Keratinocyte (primary cell): ENCODE measurements around the gene UBASH3B. TPM values are rescaled to one million over a fixed set of nuclear protein-coding genes. Genes with fewer than 3 reads are reported as not detected.

ENCODE experiments used
- DNase-seq: peaks from one replicate; pipeline ENCODE4 v3.0.0-alpha.2; 2011; ENCODE audit warnings: low read depth, missing footprints, low spot score
- FAIRE-seq: peaks from 2 replicates; lab custom pipeline; 2011; peaks lifted over from hg19 to GRCh38; lab: Jason Lieb, UNC
- H2AFZ ChIP-seq: 2 replicates; pipeline ENCODE4 v1.6.0; 2012; ENCODE audit warnings: low read length, control low read depth, inconsistent platforms; ENCODE audit not compliant: control insufficient read depth
- H3K27ac ChIP-seq: 2 replicates; pipeline ENCODE4 v1.5.1; 2011; ENCODE audit warnings: low read length; ENCODE audit not compliant: control insufficient read depth, insufficient read depth
- H3K27me3 ChIP-seq: 3 replicates; pipeline ENCODE4 v1.6.0; 2011; ENCODE audit warnings: low read length; ENCODE audit not compliant: control insufficient read depth, insufficient read depth; ENCODE audit errors: extremely low read depth
- H3K36me3 ChIP-seq, 2 experiments: 2 replicates in 1 of 2; 3 replicates in 1 of 2; pipeline ENCODE4 v1.5.1; 2011; ENCODE audit warnings: low read length in 2 of 2, mild to moderate bottlenecking in 1 of 2; ENCODE audit not compliant: control insufficient read depth in 2 of 2, insufficient read depth in 2 of 2; ENCODE audit errors: extremely low read depth in 1 of 2
- H3K4me1 ChIP-seq: 3 replicates; pipeline ENCODE4 v1.5.1; 2011; ENCODE audit warnings: low read length; ENCODE audit not compliant: control insufficient read depth, insufficient read depth; ENCODE audit errors: extremely low read depth
- H3K4me2 ChIP-seq: 3 replicates; pipeline ENCODE4 v1.6.0; 2011; ENCODE audit warnings: low read depth, low read length; ENCODE audit not compliant: control insufficient read depth, insufficient read depth; ENCODE audit errors: extremely low read depth
- H3K4me3 ChIP-seq, 3 experiments: fragments of 200-600 bp in 1 of 3; sonication (generic) in 1 of 3; 2 replicates in 2 of 3; 3 replicates in 1 of 3; pipeline ENCODE4 v1.5.1; 2011 to 2016; ENCODE audit warnings: low read length in 3 of 3, mild to moderate bottlenecking in 3 of 3, control low read depth in 2 of 3, inconsistent platforms in 1 of 3, low read depth in 1 of 3, mixed read lengths in 1 of 3, mixed run types in 1 of 3, moderate library complexity in 1 of 3; ENCODE audit not compliant: control insufficient read depth in 2 of 3, insufficient read depth in 2 of 3; ENCODE audit errors: extremely low read depth in 1 of 3
- H3K79me2 ChIP-seq: 2 replicates; pipeline ENCODE4 v1.6.0; 2012; ENCODE audit warnings: low read length; ENCODE audit not compliant: control insufficient read depth, insufficient read depth
- H3K9ac ChIP-seq: 3 replicates; pipeline ENCODE4 v1.6.0; 2011; ENCODE audit warnings: low read length; ENCODE audit not compliant: control insufficient read depth, insufficient read depth; ENCODE audit errors: extremely low read depth
- H3K9me1 ChIP-seq: 3 replicates; pipeline ENCODE4 v1.6.0; 2011; ENCODE audit warnings: low read length; ENCODE audit not compliant: control insufficient read depth, insufficient read depth; ENCODE audit errors: extremely low read depth
- H3K9me3 ChIP-seq: 2 replicates; pipeline ENCODE4 v1.5.1; 2012; ENCODE audit warnings: low read depth, low read length; ENCODE audit not compliant: control insufficient read depth
- H4K20me1 ChIP-seq: 3 replicates; pipeline ENCODE4 v1.6.0; 2011; ENCODE audit warnings: low read length; ENCODE audit not compliant: control insufficient read depth, insufficient read depth; ENCODE audit errors: extremely low read depth
- EZH2 ChIP-seq: IDR thresholded peaks from one replicate; pipeline ENCODE4 v1.6.1; 2012; ENCODE audit warnings: inconsistent platforms, mild to moderate bottlenecking, low read length, moderate library complexity
- dilution Hi-C: fragments of 300-500 bp; cut with MboI; formaldehyde crosslinking; loops from one replicate; pipeline ENCODE4 v1.7.0; 2020; ENCODE audit warnings: low sequenced_read_pairs; ENCODE audit not compliant: extremely low pct_ligation_motif_present
- polyA plus RNA-seq, 5 experiments: library from polyadenylated mRNA; depleted of rRNA in 3 of 5; stranded (reverse) in 3 of 5; stranded (forward) in 1 of 5; unstranded in 1 of 5; fragments of >200 nt; gene quantifications; 1 replicate in 1 of 5; 2 replicates in 3 of 5; 3 replicates in 1 of 5; pipeline versions ENCODE4 v1.2.1 to v1.2.3, GENCODE V29; 2011 to 2012; ENCODE audit warnings: missing spikeins in 2 of 5, low read depth in 1 of 5, low replicate concordance in 1 of 5
- TF ChIP-seq, protein P1 (sequence below), 3 experiments: IDR thresholded peaks in 1 of 3; conservative IDR thresholded peaks in 1 of 3; optimal IDR thresholded peaks in 1 of 3; 2 replicates in 2 of 3; 3 replicates in 1 of 3; pipeline versions ENCODE3 to v1.5.1; 2011; ENCODE audit warnings: low read length in 3 of 3, mild to moderate bottlenecking in 3 of 3, moderate library complexity in 2 of 3, control low read depth in 1 of 3, inconsistent platforms in 1 of 3; ENCODE audit not compliant: insufficient read depth in 2 of 3; ENCODE audit errors: extremely low read depth in 1 of 3

The UBASH3B gene
- polyA plus RNA-seq, 1 donor (not counting 4 experiments of a cell fraction or from before 2014, with no cell fraction given), result 25.0 TPM

DNA sequence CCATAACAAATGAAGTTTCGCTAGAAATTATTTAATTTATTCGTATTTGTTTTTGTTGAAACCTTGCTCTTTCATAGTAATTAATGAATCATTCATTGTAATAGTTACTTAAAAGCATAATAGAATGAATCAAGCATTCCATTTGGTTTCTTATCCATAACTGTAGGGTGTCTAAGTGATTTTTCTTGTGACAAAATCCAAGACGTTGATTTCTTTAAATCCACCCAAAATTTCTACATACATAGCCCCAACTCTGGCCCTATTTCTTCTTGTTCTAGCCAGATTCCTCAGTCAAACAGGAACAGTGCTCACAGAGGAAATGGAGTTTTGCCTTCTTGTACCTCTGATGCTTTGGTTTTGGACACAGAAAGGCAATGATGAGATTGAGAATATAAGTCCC lies 25.5 kb downstream of the UBASH3B start:
- H3K9me1 ChIP-seq, result peaks cover 2% of the 10 kb centered on the region
- TF ChIP-seq EZH2, result no peak
- TF ChIP-seq, protein P1, sequence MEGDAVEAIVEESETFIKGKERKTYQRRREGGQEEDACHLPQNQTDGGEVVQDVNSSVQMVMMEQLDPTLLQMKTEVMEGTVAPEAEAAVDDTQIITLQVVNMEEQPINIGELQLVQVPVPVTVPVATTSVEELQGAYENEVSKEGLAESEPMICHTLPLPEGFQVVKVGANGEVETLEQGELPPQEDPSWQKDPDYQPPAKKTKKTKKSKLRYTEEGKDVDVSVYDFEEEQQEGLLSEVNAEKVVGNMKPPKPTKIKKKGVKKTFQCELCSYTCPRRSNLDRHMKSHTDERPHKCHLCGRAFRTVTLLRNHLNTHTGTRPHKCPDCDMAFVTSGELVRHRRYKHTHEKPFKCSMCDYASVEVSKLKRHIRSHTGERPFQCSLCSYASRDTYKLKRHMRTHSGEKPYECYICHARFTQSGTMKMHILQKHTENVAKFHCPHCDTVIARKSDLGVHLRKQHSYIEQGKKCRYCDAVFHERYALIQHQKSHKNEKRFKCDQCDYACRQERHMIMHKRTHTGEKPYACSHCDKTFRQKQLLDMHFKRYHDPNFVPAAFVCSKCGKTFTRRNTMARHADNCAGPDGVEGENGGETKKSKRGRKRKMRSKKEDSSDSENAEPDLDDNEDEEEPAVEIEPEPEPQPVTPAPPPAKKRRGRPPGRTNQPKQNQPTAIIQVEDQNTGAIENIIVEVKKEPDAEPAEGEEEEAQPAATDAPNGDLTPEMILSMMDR (optimal IDR thresholded peaks at IDR 0.05 in 1 of 3, IDR thresholded peaks at IDR 0.05 in 1 of 3, conservative IDR thresholded peaks at IDR 0.05 in 1 of 3; ENCODE audit: extremely low read depth in 1 of 3, insufficient read depth in 2 of 3, low read length in 3 of 3), result no peak
- peaks cover 3 to 4% of the 10 kb centered on the region in 2 experiments for H3K36me3 ChIP-seq
- H3K27me3 ChIP-seq, result no peaks in the 10 kb centered on the region
- no peak overlapping the region for H3K9ac ChIP-seq
- H2AFZ ChIP-seq, result no peak overlapping the region
- peaks cover 77% of the 10 kb centered on the region for H3K79me2 ChIP-seq
- DNase-seq (no peak), FAIRE-seq (no peak)
- dilution Hi-C loops, result no loop called here
- no peak overlapping the region for H3K4me3 ChIP-seq
- no peaks in the 10 kb centered on the region for H3K9me3 ChIP-seq
- H4K20me1 ChIP-seq, result peaks cover 4% of the 10 kb centered on the region
- no peak overlapping the region for H3K27ac ChIP-seq
- H3K4me2 ChIP-seq, result no peak overlapping the region
- H3K4me1 ChIP-seq, result peaks cover 13% of the 10 kb centered on the region

DNA sequence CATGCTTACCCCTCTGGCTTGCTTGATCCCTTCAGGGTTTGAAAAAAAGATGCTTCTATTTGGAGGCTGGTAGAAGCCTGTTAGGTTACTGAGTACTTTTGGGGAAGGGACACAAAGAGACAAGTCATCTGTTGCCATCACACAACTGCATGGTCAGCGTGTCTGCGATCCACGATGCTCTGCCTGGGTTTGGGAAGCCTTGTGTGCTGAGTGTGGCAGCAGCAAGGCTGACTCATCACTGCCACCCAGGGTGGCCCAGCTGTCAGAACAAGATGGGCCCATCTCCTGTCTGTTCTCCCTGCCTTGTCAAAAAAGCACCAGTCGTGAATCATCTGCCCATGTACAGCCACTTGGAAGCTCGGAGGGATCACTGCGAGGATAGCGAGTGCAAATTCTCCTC lies 26.2 kb downstream of the UBASH3B start:
- dilution Hi-C loops, result no loop called here
- no peak overlapping the region for H3K4me3 ChIP-seq
- H3K27ac ChIP-seq, result no peak overlapping the region
- no peak overlapping the region for H3K4me2 ChIP-seq
- H3K27me3 ChIP-seq, result no peaks in the 10 kb centered on the region
- H3K9me1 ChIP-seq, result no peaks in the 10 kb centered on the region
- H2AFZ ChIP-seq, result no peak overlapping the region
- H3K36me3 ChIP-seq, result peaks cover 3 to 4% of the 10 kb centered on the region in 2 experiments
- FAIRE-seq (no peak), DNase-seq (no peak)
- TF ChIP-seq, protein P1 (optimal IDR thresholded peaks at IDR 0.05 in 1 of 3, IDR thresholded peaks at IDR 0.05 in 1 of 3, conservative IDR thresholded peaks at IDR 0.05 in 1 of 3; ENCODE audit: extremely low read depth in 1 of 3, insufficient read depth in 2 of 3, low read length in 3 of 3), result no peak
- no peak for TF ChIP-seq EZH2
- H4K20me1 ChIP-seq, result peaks cover 4% of the 10 kb centered on the region
- peaks cover 7% of the 10 kb centered on the region for H3K4me1 ChIP-seq
- H3K79me2 ChIP-seq, result peaks cover 79% of the 10 kb centered on the region
- no peak overlapping the region for H3K9ac ChIP-seq
- no peaks in the 10 kb centered on the region for H3K9me3 ChIP-seq
